HL-60/S4 treated with phorbol 12-myristate 13-acetate at 8.2 ng/mL for 4 days and 3 days (cell line): ENCODE measurements around the gene OPA3.
"Not testable (repeated sequence)": the region's sequence is repeated elsewhere in the genome, so short reads cannot be mapped to it uniquely, and the experiment has no call there.

Experiments
- in situ Hi-C: fragments of 300-500 bp; cut with MboI; formaldehyde crosslinking; loops from 2 replicates; pipeline ENCODE4 v1.15.0; 2022; ENCODE audit warnings: low sequenced_read_pairs

The OPA3 gene

DNA sequence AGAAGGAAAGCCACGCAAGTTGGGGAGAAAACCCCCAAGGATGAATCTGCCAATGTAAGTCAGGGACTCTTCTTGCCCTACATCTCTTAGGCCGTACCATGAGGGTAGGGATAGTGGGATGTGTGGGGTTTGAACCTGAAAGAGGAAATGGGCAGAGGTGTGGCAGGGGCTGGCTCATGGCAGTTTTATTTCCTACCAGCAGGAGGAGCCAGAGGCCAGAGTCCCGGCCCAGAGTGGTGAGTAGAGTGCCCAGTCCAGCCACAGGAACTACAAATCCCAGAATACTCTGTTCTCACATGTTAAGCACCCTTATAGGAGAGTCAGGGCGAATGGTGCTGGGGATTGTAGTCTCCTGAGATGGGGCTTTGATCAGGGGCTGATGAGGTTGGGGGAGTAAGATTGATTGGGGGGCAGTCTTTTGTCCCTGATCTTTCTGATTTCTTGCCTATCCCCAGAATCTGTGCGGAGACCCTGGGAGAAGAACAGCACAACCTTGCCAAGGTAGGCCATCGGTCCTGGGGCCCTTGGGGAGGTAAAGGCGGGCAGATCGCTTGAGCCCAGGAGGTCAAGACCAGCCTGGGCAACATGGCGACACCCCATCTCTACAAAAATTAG lies 60.9 kb downstream of the OPA3 start:
- in situ Hi-C loops = no loop called here

DNA sequence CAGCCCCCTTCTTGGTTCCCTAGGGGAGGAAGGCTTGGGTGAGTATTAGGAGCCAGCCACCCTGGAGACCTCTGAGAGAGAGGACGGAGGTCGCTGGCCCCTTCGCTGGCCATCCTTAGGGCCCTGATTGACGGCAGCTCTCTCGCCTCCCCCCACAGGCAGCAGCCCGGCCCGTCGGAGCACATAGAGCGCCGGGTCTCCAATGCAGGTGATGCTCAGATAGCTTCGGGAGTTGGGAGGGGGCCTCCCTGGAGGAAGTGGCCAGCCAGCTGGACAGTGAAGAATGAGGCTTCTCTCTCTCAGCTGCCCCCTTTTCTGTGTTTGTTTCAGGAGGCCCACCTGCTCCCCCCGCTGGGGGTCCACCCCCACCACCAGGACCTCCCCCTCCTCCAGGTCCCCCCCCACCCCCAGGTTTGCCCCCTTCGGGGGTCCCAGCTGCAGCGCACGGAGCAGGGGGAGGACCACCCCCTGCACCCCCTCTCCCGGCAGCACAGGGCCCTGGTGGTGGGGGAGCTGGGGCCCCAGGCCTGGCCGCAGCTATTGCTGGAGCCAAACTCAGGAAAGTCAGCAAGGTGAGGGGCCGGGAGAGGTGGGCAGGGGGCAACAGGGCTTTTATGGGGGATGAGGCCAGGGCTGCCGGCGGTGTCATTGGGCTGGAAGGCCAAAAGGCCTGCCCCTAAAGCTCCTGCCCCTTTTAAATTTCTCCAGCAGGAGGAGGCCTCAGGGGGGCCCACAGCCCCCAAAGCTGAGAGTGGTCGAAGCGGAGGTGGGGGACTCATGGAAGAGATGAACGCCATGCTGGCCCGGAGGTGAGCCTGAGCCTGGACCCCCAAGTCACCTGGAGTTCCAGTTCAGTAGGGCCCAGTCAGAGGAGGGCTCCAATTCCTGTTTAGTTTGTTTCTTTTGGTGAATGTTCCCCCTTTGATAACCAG lies 62.3 kb downstream of the OPA3 start:
- in situ Hi-C loops = no loop called here

DNA sequence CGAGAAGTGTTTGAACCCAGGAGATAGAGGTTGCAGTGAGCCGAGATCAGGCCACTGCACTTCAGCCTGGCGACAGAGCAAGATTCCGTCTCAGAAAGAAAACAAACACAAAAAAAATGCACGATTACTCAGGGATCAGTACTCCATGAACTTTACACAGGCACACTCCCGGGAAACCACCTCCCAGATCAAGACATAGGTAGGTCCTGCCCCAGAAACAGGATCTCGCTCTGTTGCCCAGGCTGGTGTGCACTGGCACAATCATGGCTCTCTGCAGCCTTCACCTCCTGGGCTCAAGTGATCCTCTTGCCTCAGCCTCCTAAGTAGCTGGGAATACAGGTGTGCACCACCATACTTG lies 66.2 kb downstream of the OPA3 start:
- in situ Hi-C loops = no loop called here

DNA sequence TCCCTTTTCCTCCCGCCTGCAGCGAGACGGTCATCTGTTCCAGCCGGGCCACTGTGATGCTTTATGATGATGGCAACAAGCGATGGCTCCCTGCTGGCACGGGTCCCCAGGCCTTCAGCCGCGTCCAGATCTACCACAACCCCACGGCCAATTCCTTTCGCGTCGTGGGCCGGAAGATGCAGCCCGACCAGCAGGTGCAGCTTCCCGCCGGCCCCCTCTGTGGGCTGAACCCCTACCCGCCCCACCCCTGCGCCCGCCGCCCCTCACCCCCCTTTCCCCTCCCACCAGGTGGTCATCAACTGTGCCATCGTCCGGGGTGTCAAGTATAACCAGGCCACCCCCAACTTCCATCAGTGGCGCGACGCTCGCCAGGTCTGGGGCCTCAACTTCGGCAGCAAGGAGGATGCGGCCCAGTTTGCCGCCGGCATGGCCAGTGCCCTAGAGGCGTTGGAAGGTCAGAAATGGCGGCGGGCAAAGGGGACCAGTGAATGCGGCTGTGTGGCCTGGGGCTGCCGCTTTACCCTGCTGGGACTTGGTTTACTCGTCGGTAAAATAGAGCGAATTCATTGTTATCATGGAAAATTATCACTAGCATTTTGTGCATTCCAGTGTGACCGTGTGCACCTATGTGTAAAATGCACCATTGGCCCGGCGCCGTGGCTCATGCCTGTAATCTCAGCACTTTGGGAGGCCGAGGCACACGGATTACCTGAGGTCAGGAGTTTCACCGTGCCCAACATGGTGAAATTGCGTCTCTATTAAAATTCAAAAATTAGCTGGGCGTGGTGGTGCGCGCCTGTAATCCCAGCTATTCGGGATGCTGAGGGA lies 66.7 kb downstream of the OPA3 start:
- in situ Hi-C loops = no loop called here

DNA sequence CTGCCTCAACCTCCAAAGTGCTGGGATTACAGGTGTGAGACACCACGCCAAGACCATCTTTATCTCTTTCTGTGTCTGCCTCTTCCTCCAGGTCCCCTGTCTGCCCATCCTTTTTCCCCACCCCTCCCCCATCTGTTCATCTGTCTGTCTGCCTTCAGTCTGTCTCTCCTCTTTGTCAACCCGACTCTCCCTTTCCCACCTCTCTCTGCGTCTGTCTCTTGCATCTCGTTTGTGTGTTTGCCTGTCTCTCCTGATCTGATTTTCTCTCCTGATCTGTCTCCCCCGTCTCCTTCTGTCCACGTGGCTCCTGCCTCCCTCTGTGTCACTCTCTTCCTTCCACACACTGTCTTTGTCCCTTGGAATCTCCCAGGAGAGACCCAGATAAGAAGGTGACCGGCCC lies 67.4 kb downstream of the OPA3 start:
- in situ Hi-C loops = no loop called here

DNA sequence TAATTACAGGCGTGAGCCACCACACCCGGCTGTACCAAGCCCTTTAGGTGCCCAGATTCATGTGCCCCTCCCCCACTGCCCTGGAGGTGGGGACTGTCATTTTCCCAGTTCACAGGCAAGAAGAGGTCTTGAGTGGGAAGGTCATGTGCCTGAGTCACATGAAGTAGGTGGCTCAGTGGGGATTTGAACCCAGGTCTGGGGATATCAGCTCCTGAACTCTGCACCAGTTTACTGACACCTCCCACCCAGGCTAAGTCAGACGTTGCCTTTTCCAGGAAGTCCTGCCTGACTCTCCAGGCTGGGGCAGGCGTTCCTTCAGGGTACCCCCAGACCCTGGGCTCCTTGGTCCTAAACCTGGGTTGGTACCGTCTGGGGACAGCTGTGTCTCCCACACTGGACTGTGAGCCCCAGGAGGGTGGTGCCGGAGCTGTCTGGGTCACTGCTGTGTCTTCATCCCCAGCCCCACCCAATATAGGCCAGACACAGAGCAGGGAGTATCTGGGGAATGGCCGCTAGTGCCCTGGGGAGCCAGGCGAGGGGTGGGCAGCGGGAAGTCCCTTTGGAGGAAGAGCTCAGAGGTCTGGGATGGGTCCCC lies 68.7 kb downstream of the OPA3 start:
- in situ Hi-C loops = no loop called here

DNA sequence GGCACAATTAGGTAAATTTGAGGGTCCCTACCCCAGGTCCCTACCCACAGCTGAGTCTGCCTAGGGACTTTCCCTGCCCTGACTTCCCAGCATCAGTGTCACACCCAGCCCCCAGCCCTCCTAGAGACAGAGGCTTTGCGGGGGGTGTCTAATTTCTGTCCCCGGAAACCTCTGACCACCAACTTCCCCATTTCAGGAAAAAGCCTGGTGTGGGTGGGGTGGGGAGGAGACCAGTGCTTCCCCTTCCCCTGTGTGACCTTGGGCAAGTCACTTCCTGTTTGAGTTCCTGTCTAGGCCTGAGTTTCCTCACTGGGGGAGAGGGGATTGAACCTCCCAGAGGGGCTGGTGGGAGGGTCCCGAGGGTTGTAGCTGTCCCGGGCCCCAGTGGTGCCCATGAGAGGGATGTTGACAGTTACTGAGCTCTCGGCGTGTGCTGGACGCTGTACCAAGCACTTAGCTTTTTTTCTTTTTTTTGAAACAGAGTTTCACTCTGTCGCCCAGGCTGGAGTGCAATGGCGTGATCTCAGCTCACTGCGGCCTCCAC lies 69.4 kb downstream of the OPA3 start:
- in situ Hi-C loops = no loop called here

DNA sequence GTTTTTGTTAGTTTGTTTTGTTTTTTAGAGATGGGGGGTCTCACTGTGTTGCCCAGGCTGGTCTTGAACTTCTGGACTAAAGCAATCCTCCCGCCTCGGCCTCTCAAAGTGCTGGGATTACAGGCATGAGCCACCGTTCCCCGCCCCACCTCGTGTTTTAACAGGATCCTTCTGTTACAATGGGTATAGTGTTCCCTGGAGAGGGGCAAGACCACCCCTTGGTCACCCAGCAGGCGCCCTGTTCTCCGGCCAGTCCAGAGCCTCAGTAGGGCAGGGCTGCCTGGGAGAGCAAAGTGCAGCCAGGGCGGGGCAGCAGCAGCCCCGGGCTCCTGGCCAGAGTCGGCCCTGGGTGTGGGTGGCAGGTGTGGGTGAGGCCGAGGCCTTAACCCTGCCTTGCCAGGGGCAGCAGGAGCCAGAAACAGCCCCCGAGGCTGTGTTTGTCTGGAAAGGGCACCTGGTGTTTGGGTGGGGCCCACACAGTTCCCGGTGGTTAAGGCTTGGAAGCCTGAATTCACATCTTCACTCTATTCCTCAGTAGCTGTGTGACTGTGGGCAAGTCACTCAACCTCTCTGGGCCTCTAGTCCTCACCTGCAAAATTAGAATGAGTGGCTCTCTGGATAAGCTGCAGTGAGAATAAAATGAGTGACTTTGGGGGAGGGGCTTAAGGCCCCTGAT lies 70.1 kb downstream of the OPA3 start:
- in situ Hi-C loops = no loop called here

DNA sequence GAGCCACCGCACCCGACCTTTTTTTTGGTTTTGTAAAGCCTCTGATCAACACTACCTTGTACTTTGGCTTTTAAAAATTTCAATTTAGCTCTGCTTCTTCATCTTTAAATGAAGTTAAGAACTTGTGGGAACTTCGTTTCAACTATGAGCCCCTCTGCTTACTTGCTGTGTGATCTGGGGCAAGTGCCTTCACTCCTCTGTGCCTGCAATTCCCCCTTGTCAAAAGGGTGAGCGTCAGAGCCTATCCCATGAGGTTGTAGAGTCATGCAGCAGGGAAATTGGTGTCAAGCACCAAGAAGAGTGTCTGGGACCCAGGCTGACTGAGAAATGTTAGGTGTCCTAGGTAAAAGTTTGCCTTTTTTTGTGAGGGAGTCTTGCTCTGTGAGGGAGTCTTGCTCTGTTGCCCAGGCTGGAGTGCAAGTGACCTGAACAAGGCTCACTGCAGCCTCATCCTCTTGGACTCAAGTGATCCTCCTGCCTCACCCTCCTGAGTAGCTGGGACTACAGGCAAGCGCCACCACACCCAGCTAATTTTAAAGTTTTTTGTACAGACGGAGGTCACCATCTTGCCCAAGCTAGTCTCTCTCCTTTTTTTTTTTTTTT lies 71.6 kb downstream of the OPA3 start:
- in situ Hi-C loops = no loop called here

DNA sequence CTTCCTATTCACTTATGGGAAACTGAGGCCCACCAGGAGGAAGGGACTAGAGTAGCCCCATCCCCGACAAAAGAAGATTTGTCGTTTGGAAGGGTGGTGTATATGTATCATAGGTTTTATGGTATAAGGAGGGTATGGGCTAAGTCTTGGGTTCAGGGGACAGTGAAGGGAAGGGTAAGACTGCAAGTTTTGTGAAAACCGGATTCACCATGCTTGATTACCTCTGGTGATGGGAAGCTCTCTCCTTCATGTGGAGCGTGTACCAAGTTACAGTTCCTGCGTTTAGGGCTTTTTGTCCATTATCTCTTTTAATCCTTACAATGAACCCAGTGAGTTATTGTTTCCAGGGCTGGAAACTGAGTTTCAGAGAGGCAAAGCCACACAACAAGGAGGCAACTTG lies 73.5 kb downstream of the OPA3 start:
- in situ Hi-C loops = no loop called here

DNA sequence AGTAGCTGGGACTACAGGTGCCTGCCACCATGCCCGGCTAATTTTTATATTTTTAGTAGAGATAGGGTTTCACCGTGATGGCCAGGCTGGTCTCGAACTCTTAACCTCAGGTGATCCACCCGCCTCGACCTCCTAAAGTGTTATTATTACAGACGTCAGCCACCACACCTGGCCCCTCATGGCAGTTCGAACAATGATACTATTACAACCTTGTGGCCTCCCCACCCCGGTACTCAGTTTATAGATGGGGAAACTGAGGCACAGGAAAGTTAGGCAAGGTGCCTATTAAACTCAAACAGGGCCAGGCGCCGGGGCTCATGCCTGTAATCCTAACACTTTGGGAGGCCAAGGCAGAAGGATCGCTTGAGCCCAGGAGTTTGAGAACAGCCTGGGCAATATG lies 74.2 kb downstream of the OPA3 start:
- in situ Hi-C loops = not testable (repeated sequence)

DNA sequence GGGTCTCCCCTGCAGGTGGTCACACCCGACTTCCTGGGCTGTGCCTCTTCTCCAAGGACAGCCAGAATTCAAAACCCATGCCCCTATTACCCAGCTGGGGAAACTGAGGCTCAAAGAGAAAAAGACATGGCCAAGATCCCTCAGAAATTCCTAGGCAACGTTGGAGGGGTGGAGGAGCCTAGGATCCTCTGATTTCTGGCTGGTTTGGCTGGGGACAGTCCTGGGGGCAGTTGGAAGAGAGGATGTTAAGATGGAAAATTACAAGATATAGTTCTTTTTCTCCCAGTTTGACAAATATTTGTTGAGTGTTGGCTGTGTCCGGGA lies 74.9 kb downstream of the OPA3 start:
- in situ Hi-C loops = no loop called here

DNA sequence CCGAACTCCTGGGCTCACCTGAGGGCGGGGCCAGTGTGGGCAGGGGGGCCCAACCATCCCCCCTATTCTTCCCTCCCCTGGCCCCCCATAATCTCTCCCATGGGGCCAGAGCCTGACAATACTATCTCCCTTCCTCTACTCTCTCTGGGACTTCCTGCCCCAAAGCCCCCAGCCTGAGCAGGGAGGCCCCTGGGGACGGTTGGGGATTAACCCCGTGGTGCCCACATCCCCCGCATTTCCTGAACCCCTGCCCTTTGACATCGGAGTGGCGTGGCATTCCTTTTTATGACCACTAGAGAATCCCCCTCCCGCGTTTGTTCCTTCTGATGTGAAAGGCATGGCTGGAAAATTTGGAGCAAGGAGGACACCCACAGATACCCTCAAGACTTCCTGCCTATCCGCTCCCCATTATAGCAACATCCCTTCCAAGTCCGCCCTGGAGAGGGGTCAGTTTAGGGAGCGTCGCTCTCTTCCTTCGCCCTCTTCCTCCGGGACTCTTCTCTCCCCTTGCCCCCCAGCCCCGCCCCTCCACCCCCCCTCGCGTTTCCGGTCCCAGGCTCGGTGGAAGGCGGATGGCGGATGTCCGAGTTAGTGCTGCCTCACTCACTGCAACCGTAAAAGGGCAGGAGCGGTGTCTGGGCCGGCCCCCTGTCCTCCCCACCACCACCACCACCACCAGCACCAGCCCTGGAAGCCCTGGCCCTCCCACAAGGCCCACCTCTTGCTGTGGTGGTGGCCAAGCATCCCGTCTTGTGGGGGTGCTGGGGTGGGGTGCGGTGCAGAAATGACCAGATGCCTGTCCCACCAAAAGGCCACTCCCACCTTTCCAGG lies 75.5 kb downstream of the OPA3 start:
- in situ Hi-C loops = no loop called here

DNA sequence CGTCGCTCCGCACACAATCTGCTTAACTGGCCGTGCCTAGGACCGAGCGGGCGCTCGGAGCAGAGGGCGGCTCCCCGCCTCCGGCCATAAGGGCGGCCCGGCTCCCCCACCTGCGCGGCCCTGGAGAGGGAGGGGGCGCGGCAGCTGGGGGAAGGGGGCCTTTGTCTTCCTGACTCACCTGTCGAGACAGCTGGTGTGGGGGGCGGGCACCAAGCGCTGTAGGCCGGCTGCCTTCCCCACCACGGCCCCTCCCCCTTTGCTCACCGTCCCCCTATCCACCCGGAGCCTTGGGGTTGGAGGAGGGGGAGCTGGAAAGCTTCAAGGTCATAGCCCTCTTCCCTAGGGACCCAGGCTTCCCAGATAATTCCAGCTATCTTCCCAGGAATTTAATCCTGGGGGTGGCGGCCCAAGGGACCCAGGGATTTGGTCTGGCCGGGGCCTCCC lies 76.2 kb downstream of the OPA3 start:
- in situ Hi-C loops = no loop called here

DNA sequence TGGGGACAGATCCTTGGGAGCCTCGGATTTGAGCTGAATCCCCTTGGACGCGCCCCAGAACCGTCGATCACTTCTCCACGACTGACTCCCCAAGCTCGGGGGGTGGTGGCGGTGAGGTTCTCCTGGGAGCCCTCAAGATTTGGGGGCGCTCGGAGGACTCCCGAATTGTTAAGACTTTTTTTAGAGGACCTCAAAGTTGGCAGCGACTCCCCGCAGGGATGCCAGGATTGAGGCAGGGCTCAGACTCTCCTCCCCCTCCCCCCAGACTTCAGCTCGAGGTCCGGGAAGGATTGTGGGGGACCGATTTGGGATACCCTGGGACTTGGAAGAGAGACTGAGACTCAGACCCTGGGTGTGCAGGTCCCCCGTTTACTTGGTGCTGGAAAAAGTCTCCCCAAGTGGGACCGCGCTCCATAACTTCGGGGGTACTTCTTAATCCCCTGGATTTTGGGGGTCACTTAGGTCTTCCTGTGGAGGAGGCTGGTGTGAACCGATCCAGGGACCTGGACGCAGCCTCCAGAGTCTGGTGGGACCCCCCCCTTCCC lies 76.7 kb downstream of the OPA3 start:
- in situ Hi-C loops = no loop called here

DNA sequence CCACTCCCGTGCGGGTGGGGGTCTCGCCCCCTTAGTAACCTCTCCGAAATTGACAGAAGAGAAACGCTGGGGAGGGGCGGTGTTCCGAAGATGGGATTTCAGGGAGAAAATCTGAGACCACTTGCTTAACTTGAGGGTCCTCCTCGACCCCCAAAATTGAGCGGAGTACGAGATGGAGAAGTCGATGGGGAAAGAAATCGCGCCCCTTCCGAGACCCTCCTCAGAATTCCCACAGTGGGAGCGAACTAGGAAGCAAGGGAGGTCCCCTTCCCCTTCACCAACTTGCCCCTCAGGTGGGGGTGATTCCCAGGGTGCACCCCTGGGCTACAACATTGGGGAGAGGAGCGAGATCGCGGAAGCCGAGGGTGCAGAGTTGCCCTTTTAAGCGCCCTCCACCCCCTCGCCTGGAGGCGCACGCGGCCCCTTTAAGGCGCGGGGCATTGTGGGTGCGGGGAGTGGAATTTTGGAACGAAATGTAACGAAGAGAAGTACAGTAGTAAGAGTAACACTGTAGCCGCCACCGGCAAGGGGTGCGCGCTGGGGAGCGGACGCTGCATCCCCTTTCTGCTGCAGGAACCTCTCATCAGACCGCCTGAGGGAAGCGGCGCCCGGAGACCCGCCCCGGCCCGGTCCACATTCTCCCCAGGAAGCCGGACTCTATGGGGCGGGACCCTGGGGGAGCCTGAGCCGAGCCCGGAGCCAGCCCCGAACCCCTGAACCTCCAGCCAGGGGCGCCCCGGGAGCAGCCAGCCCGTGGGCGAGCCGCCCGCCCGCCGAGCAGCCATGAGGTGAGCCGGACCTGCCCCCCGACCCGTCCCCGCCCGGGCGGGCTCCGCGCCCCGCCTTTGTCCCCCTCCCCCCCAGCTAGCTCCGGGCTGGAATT lies 77.4 kb downstream of the OPA3 start, which contains the start of gene VASP:
Gene VASP (plus strand): TSS at position 491 of the 883 bp plus-strand sequence. CDS start 293 bp downstream, at position 784.
- in situ Hi-C loops = no loop called here

DNA sequence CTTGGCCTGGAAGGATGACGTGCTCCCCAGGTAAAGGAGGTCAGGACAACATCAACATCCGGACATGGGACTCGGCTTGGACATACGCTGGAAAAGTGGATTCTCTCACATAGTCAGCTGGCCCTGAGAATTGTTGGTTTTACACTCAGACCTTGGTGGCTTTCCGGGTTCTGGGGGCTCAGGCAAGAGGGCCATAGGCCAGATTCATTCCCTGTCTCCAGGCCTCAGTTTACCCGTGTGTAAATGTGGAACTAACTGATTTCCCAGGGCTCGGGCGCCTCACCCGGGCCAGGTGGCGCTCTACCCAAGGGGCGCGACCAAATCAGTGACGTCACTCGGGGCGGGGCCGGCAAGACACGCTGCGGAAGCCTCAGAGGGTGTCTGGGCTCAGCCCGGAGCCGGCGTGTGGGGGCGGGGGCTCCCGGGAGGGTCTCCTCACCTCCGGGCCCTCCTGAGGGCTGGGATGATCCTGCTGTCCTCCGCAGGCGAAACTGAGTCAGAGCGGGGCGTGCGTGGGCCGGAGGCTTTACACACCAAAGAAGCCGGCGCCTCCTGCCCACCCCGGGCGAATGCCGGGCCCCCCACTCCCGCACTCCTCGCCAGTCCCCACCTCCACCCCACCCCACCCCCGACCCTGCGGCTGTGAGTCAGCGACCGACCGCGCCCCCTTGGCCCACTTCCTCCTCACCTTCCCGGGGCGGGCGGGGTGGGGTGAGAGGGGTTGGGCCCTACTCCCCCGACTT lies 78.2 kb downstream of the OPA3 start:
- in situ Hi-C loops = no loop called here
